H9 (cell line): ENCODE data around the gene GABBR2. TPM values are rescaled to one million over a fixed set of nuclear protein-coding genes. Genes with fewer than 3 reads are reported as not detected.

ENCODE experiments used
- DNase-seq: peaks from one replicate; pipeline ENCODE4 v3.0.0-alpha.2; 2017
- H2AFZ ChIP-seq: one replicate; pipeline ENCODE4 v1.6.1; 2013; ENCODE audit warnings: mild to moderate bottlenecking, low read length, control low read depth, moderate library complexity
- H2AK5ac ChIP-seq: 2 replicates; pipeline ENCODE4 v1.6.1; 2013; ENCODE audit warnings: low read length, control low read depth, mixed read lengths; ENCODE audit not compliant: insufficient read length
- H2BK120ac ChIP-seq: one replicate; pipeline ENCODE4 v1.6.1; 2013; ENCODE audit warnings: low read depth, mild to moderate bottlenecking, low read length, control low read depth, inconsistent platforms; ENCODE audit not compliant: poor library complexity, severe bottlenecking
- H2BK12ac ChIP-seq: 2 replicates; pipeline ENCODE4 v1.6.1; 2013; ENCODE audit warnings: low read length, control low read depth, mixed read lengths, low read depth; ENCODE audit not compliant: insufficient read length
- H2BK15ac ChIP-seq: 2 replicates; pipeline ENCODE4 v1.6.1; 2013; ENCODE audit warnings: low read depth, low read length, control low read depth
- H2BK20ac ChIP-seq: one replicate; pipeline ENCODE4 v1.6.1; 2013; ENCODE audit warnings: low read depth, mild to moderate bottlenecking, low read length, control low read depth, inconsistent platforms; ENCODE audit not compliant: poor library complexity, severe bottlenecking
- H2BK5ac ChIP-seq: 2 replicates; pipeline ENCODE4 v1.6.1; 2013; ENCODE audit warnings: low read length, control low read depth, mixed read lengths; ENCODE audit not compliant: insufficient read length
- H3K14ac ChIP-seq: 2 replicates; pipeline ENCODE4 v1.6.1; 2013; ENCODE audit warnings: low read length, control low read depth; ENCODE audit not compliant: insufficient read depth
- H3K18ac ChIP-seq: 2 replicates; pipeline ENCODE4 v1.6.1; 2013; ENCODE audit warnings: low read depth, mild to moderate bottlenecking, mixed read lengths, low read length, control low read depth; ENCODE audit not compliant: insufficient read length
- H3K23ac ChIP-seq: 2 replicates; pipeline ENCODE4 v1.6.1; 2013; ENCODE audit warnings: low read length, control low read depth, mixed read lengths, low read depth; ENCODE audit not compliant: insufficient read length
- H3K23me2 ChIP-seq: 2 replicates; pipeline ENCODE4 v1.6.1; 2013; ENCODE audit warnings: low read depth, mild to moderate bottlenecking, mixed read lengths, low read length, control low read depth; ENCODE audit not compliant: insufficient read length, poor library complexity, severe bottlenecking
- H3K27ac ChIP-seq: 2 replicates; pipeline ENCODE4 v1.5.1; 2013; ENCODE audit warnings: low read length, control low read depth, mixed read lengths, low read depth; ENCODE audit not compliant: insufficient read length
- H3K27me3 ChIP-seq: 2 replicates; pipeline ENCODE4 v1.6.1; 2013; ENCODE audit warnings: low read length, control low read depth, inconsistent platforms; ENCODE audit not compliant: insufficient read depth
- H3K4ac ChIP-seq: 2 replicates; pipeline ENCODE4 v1.6.1; 2013; ENCODE audit warnings: low read depth, mild to moderate bottlenecking, control low read depth, inconsistent platforms, low read length, moderate library complexity
- H3K4me1 ChIP-seq: 2 replicates; pipeline ENCODE4 v1.6.1; 2013; ENCODE audit warnings: low read length, control low read depth, inconsistent platforms; ENCODE audit not compliant: insufficient read depth
- H3K4me2 ChIP-seq: 2 replicates; pipeline ENCODE4 v1.6.1; 2013; ENCODE audit warnings: low read length, control low read depth, mixed read lengths; ENCODE audit not compliant: insufficient read length, insufficient read depth
- H3K56ac ChIP-seq: 2 replicates; pipeline ENCODE4 v1.6.1; 2013; ENCODE audit warnings: low read depth, mild to moderate bottlenecking, mixed read lengths, low read length, control low read depth; ENCODE audit not compliant: insufficient read length
- H3K79me1 ChIP-seq: 2 replicates; pipeline ENCODE4 v1.6.1; 2013; ENCODE audit warnings: low read depth, mild to moderate bottlenecking, moderate library complexity, low read length, control low read depth, inconsistent platforms; ENCODE audit not compliant: insufficient read depth, poor library complexity, severe bottlenecking
- H3K79me2 ChIP-seq: 2 replicates; pipeline ENCODE4 v1.6.1; 2013; ENCODE audit warnings: low read length, control low read depth, inconsistent platforms; ENCODE audit not compliant: insufficient read depth
- H3K9ac ChIP-seq: 2 replicates; pipeline ENCODE4 v1.6.1; 2013; ENCODE audit warnings: low read length, control low read depth, mixed read lengths; ENCODE audit not compliant: insufficient read length; ENCODE audit errors: extremely low read depth
- H3K9me3 ChIP-seq: one replicate; pipeline ENCODE4 v1.6.1; 2013; ENCODE audit warnings: low read depth, low read length, inconsistent platforms; ENCODE audit not compliant: control insufficient read depth
- H3T11ph ChIP-seq: one replicate; pipeline ENCODE4 v1.6.1; 2013; ENCODE audit warnings: mild to moderate bottlenecking, low read length, control low read depth, inconsistent platforms
- H4K20me1 ChIP-seq: one replicate; pipeline ENCODE4 v1.6.1; 2013; ENCODE audit not compliant: control insufficient read depth, insufficient read length, insufficient read depth
- H4K5ac ChIP-seq: 2 replicates; pipeline ENCODE4 v1.6.1; 2013; ENCODE audit warnings: low read depth, mild to moderate bottlenecking, mixed read lengths, low read length, control low read depth; ENCODE audit not compliant: insufficient read length
- H4K8ac ChIP-seq: replicated peaks from 2 replicates; pipeline ENCODE4 v1.6.1; 2013; ENCODE audit warnings: low read length, control low read depth, mixed read lengths, low read depth; ENCODE audit not compliant: insufficient read length
- H4K91ac ChIP-seq: 2 replicates; pipeline ENCODE4 v1.6.1; 2013; ENCODE audit warnings: low read depth, mild to moderate bottlenecking, moderate library complexity, mixed read lengths, low read length, control low read depth; ENCODE audit not compliant: insufficient read length
- H3K27ac Mint-ChIP-seq, 3 experiments: 2 replicates in 2 of 3; 3 replicates in 1 of 3; pipeline ENCODE4 v1.8.0; 2020 to 2021; ENCODE audit warnings: mixed read lengths in 3 of 3, mild to moderate bottlenecking in 1 of 3, moderate library complexity in 1 of 3
- H3K27me3 Mint-ChIP-seq: 2 replicates; pipeline ENCODE4 v1.8.0; 2021; ENCODE audit warnings: low read depth, mild to moderate bottlenecking, moderate library complexity, mixed read lengths
- H3K36me3 Mint-ChIP-seq, 3 experiments: 2 replicates in 2 of 3; 3 replicates in 1 of 3; pipeline ENCODE4 v1.8.0; 2020 to 2021; ENCODE audit warnings: low read depth in 3 of 3, mixed read lengths in 3 of 3; ENCODE audit not compliant: insufficient read depth in 1 of 3
- H3K4me1 Mint-ChIP-seq, 2 experiments: 2 replicates each; pipeline ENCODE4 v1.8.0; 2020; ENCODE audit warnings: mixed read lengths in 2 of 2
- H3K4me3 Mint-ChIP-seq, 2 experiments: 2 replicates in 1 of 2; 3 replicates in 1 of 2; pipeline ENCODE4 v1.8.0; 2020 to 2021; ENCODE audit warnings: mild to moderate bottlenecking in 2 of 2, mixed read lengths in 2 of 2, moderate library complexity in 1 of 2
- H3K9me3 Mint-ChIP-seq, 2 experiments: 2 replicates in 1 of 2; 3 replicates in 1 of 2; pipeline ENCODE4 v1.8.0; 2020; ENCODE audit warnings: mild to moderate bottlenecking in 2 of 2, mixed read lengths in 2 of 2, moderate library complexity in 1 of 2
- CTCF ChIP-seq: fragments of 200-600 bp; sonication (generic); conservative IDR thresholded peaks from 3 replicates; pipeline ENCODE4 v1.8.0; 2021; ENCODE audit warnings: antibody characterized with exemption, mild to moderate bottlenecking
- WGBS: extraction: QIAGEN DNeasy Blood & Tissue Kit; methylation state at CpG from one replicate; pipeline ENCODE4 v1.1.7; 2013; ENCODE audit warnings: missing lambda C conversion rate, low lambda C conversion rate, mixed read lengths; ENCODE audit not compliant: insufficient read length; ENCODE audit errors: extremely low coverage; 5-methylcytosine and 5-hydroxymethylcytosine counted together
- total RNA-seq: library from RNA; stranded (reverse); gene quantifications from 2 replicates; pipeline ENCODE4 v1.2.1, GENCODE V29; 2021

Gene GABBR2
- total RNA-seq, 1 experiment from 2014 or later, result 0.66 TPM

GRCh38 chr9:98481676-98482075 is 227.1 kb downstream of the GABBR2 start:
- Histone ChIP-seq H3K14ac (no peak overlapping the region), H3K4me2 (no peak overlapping the region), H3K9ac (no peak overlapping the region), H4K20me1 (no peaks in the 10 kb centered on the region), H3K56ac (no peak overlapping the region), H3K79me1 (no peaks in the 10 kb centered on the region), H2BK120ac (no peak overlapping the region), H3K4me1 (no peaks in the 10 kb centered on the region), H2AFZ (no peak overlapping the region), H3K79me2 (no peaks in the 10 kb centered on the region), H3K27ac (no peak overlapping the region), H3K23me2 (no peaks in the 10 kb centered on the region), H3K18ac (no peak overlapping the region), H3T11ph (no peak overlapping the region), H4K5ac (no peak overlapping the region), H2BK15ac (no peak overlapping the region), H4K8ac (no peak overlapping the region), H2BK5ac (no peak overlapping the region), H3K23ac (no peak overlapping the region), H2BK12ac (no peak overlapping the region), H3K27me3 (0 out of 2 replicates have a peak, but pooled peaks cover 1% of the 10 kb centered on the region), H3K9me3 (no peaks in the 10 kb centered on the region), H3K4ac (no peak overlapping the region), H2AK5ac (no peak overlapping the region), H4K91ac (no peak overlapping the region), H2BK20ac (no peak overlapping the region)
- no peaks in the 10 kb centered on the region; a peak in 1 of 7 replicates for H3K36me3 Mint-ChIP-seq
- no peak overlapping the region for H3K27ac Mint-ChIP-seq
- H3K4me1 Mint-ChIP-seq, result peaks cover 3% of the 10 kb centered on the region in 2 experiments; a peak in 3 of 4 replicates
- no peak overlapping the region for H3K4me3 Mint-ChIP-seq
- peaks cover 11% of the 10 kb centered on the region for H3K27me3 Mint-ChIP-seq
- H3K9me3 Mint-ChIP-seq, result no peaks in the 10 kb centered on the region; a peak in 1 of 5 replicates
- TF ChIP-seq CTCF, result no peak
- DNase-seq, result no peak
- no CpG with 5 or more reads among the region's 5 CpGs for WGBS
